Breast epithelium (tissue), 3 donors: Measurements from ENCODE around the gene PRCD.

Source experiments
- CTCF ChIP-seq, 3 donors: fragments of 450-650 bp; IDR thresholded peaks; one replicate each; pipeline ENCODE4 v1.5.1; 2016 to 2017; ENCODE audit warnings: antibody characterized with exemption in 3 of 3, mild to moderate bottlenecking in 3 of 3, moderate library complexity in 3 of 3
- POLR2AphosphoS5 ChIP-seq, 3 donors: sonication (generic); formaldehyde crosslinking; IDR thresholded peaks; one replicate each; pipeline ENCODE4 v1.6.1; 2017; ENCODE audit warnings: antibody characterized with exemption in 3 of 3

- TF ChIP-seq CTCF (IDR thresholded peaks at IDR 0.05) (no peak), POLR2AphosphoS5 (IDR thresholded peaks at IDR 0.05) (no peak)
Observed at GRCh38 chr17:76519048-76519966, 20.5 kb upstream of the PRCD start.
